Right renal cortex interstitium (tissue), 3 donors: ENCODE data around the gene PLCH1. TPM values are rescaled to one million over a fixed set of nuclear protein-coding genes. Genes with fewer than 3 reads are reported as not detected.

Experiments used
- DNase-seq, 3 donors: peaks; one replicate each; pipeline ENCODE4 v3.0.0-alpha.2; 2013; ENCODE audit warnings: low read depth in 3 of 3, low spot score in 2 of 3
- polyA plus RNA-seq, 3 donors: library from polyadenylated mRNA; unstranded; fragments of 120-200 nt; gene quantifications; one replicate each; pipeline ENCODE4 v1.2.1, GENCODE V29; 2013; ENCODE audit not compliant: insufficient read length in 3 of 3

Gene PLCH1
- polyA plus RNA-seq, 3 donors = 10.1 to 11.4 (median 10.7) TPM

GRCh38 chr3:155360281-155360680 lies 384.6 kb downstream of the PLCH1 start:
- DNase-seq = no peak

GRCh38 chr3:155356594-155357370 lies 388.1 kb downstream of the PLCH1 start:
- no peak for DNase-seq

GRCh38 chr3:155354658-155355057 lies 390.2 kb downstream of the PLCH1 start:
- DNase-seq = no peak

GRCh38 chr3:155352900-155353490 lies 391.9 kb downstream of the PLCH1 start:
- peak in 2 of 3 donors; percentile 10 to 14 for DNase-seq

- no peak for DNase-seq
These were observed 394.3 kb downstream of the PLCH1 start for GRCh38 chr3:155350571-155350970.

- DNase-seq = no peak
These were observed 397.0 kb downstream of the PLCH1 start for GRCh38 chr3:155347901-155348300.

GRCh38 chr3:155342344-155342743 lies 402.5 kb downstream of the PLCH1 start:
- DNase-seq = no peak

GRCh38 chr3:155339052-155339451 lies 405.8 kb downstream of the PLCH1 start:
- DNase-seq = no peak

- no peak for DNase-seq
These were observed 409.0 kb downstream of the PLCH1 start for GRCh38 chr3:155335724-155336354.

- no peak for DNase-seq
These were observed 409.8 kb downstream of the PLCH1 start for GRCh38 chr3:155334914-155335723.

GRCh38 chr3:155334215-155334913 lies 410.5 kb downstream of the PLCH1 start:
- DNase-seq = no peak

- DNase-seq = no peak
These were observed 412.2 kb downstream of the PLCH1 start for GRCh38 chr3:155332716-155333115.

GRCh38 chr3:155331078-155331477 lies 413.8 kb downstream of the PLCH1 start:
- DNase-seq = no peak

- DNase-seq = no peak
These were observed 414.5 kb downstream of the PLCH1 start for GRCh38 chr3:155330370-155330769.

GRCh38 chr3:155329513-155330048 lies 415.3 kb downstream of the PLCH1 start:
- no peak for DNase-seq

GRCh38 chr3:155327871-155328270 lies 417.0 kb downstream of the PLCH1 start:
- DNase-seq = no peak

GRCh38 chr3:155327430-155327829 lies 417.4 kb downstream of the PLCH1 start:
- DNase-seq = no peak

GRCh38 chr3:155326901-155327300 lies 418.0 kb downstream of the PLCH1 start:
- no peak for DNase-seq

GRCh38 chr3:155326244-155326643 lies 418.6 kb downstream of the PLCH1 start:
- DNase-seq = no peak
